IMR-90 (cell line): Measurements from ENCODE around the gene UPP2.

Source experiments
- BHLHE40 ChIP-seq: fragments of 150-350 bp; IDR thresholded peaks from 2 replicates; pipeline ENCODE4 v1.6.1; 2016; ENCODE audit warnings: mild to moderate bottlenecking, low read depth, low read length
- CTCF ChIP-seq: conservative IDR thresholded peaks from 2 replicates; pipeline ENCODE4 v1.5.1; 2012; ENCODE audit warnings: mild to moderate bottlenecking, low read depth, low read length, improper control_type of control experiment
- RFX5 ChIP-seq: IDR thresholded peaks from 2 replicates; pipeline ENCODE4 v1.8.0; 2012; ENCODE audit warnings: low read depth, mild to moderate bottlenecking, low read length, moderate library complexity

GRCh38 chr2:158172719-158173118, 71.0 kb downstream of the UPP2 start:
- no peak for TF ChIP-seq CTCF
- no peak for TF ChIP-seq BHLHE40
- no peak for TF ChIP-seq RFX5
